H9 (cell line): ENCODE measurements around the gene KRTAP21-3. TPM values are rescaled to one million over a fixed set of nuclear protein-coding genes. Genes with fewer than 3 reads are reported as not detected.

ENCODE experiments used
- DNase-seq: peaks from one replicate; pipeline ENCODE4 v3.0.0-alpha.2; 2017
- H2AFZ ChIP-seq: one replicate; pipeline ENCODE4 v1.6.1; 2013; ENCODE audit warnings: mild to moderate bottlenecking, low read length, control low read depth, moderate library complexity
- H2AK5ac ChIP-seq: 2 replicates; pipeline ENCODE4 v1.6.1; 2013; ENCODE audit warnings: low read length, control low read depth, mixed read lengths; ENCODE audit not compliant: insufficient read length
- H2BK120ac ChIP-seq: one replicate; pipeline ENCODE4 v1.6.1; 2013; ENCODE audit warnings: low read depth, mild to moderate bottlenecking, low read length, control low read depth, inconsistent platforms; ENCODE audit not compliant: poor library complexity, severe bottlenecking
- H2BK12ac ChIP-seq: 2 replicates; pipeline ENCODE4 v1.6.1; 2013; ENCODE audit warnings: low read length, control low read depth, mixed read lengths, low read depth; ENCODE audit not compliant: insufficient read length
- H2BK15ac ChIP-seq: 2 replicates; pipeline ENCODE4 v1.6.1; 2013; ENCODE audit warnings: low read depth, low read length, control low read depth
- H2BK20ac ChIP-seq: one replicate; pipeline ENCODE4 v1.6.1; 2013; ENCODE audit warnings: low read depth, mild to moderate bottlenecking, low read length, control low read depth, inconsistent platforms; ENCODE audit not compliant: poor library complexity, severe bottlenecking
- H2BK5ac ChIP-seq: 2 replicates; pipeline ENCODE4 v1.6.1; 2013; ENCODE audit warnings: low read length, control low read depth, mixed read lengths; ENCODE audit not compliant: insufficient read length
- H3K14ac ChIP-seq: 2 replicates; pipeline ENCODE4 v1.6.1; 2013; ENCODE audit warnings: low read length, control low read depth; ENCODE audit not compliant: insufficient read depth
- H3K18ac ChIP-seq: 2 replicates; pipeline ENCODE4 v1.6.1; 2013; ENCODE audit warnings: low read depth, mild to moderate bottlenecking, mixed read lengths, low read length, control low read depth; ENCODE audit not compliant: insufficient read length
- H3K23ac ChIP-seq: 2 replicates; pipeline ENCODE4 v1.6.1; 2013; ENCODE audit warnings: low read length, control low read depth, mixed read lengths, low read depth; ENCODE audit not compliant: insufficient read length
- H3K23me2 ChIP-seq: 2 replicates; pipeline ENCODE4 v1.6.1; 2013; ENCODE audit warnings: low read depth, mild to moderate bottlenecking, mixed read lengths, low read length, control low read depth; ENCODE audit not compliant: insufficient read length, poor library complexity, severe bottlenecking
- H3K27ac ChIP-seq: 2 replicates; pipeline ENCODE4 v1.5.1; 2013; ENCODE audit warnings: low read length, control low read depth, mixed read lengths, low read depth; ENCODE audit not compliant: insufficient read length
- H3K27me3 ChIP-seq: 2 replicates; pipeline ENCODE4 v1.6.1; 2013; ENCODE audit warnings: low read length, control low read depth, inconsistent platforms; ENCODE audit not compliant: insufficient read depth
- H3K4ac ChIP-seq: 2 replicates; pipeline ENCODE4 v1.6.1; 2013; ENCODE audit warnings: low read depth, mild to moderate bottlenecking, control low read depth, inconsistent platforms, low read length, moderate library complexity
- H3K4me1 ChIP-seq: 2 replicates; pipeline ENCODE4 v1.6.1; 2013; ENCODE audit warnings: low read length, control low read depth, inconsistent platforms; ENCODE audit not compliant: insufficient read depth
- H3K4me2 ChIP-seq: 2 replicates; pipeline ENCODE4 v1.6.1; 2013; ENCODE audit warnings: low read length, control low read depth, mixed read lengths; ENCODE audit not compliant: insufficient read length, insufficient read depth
- H3K56ac ChIP-seq: 2 replicates; pipeline ENCODE4 v1.6.1; 2013; ENCODE audit warnings: low read depth, mild to moderate bottlenecking, mixed read lengths, low read length, control low read depth; ENCODE audit not compliant: insufficient read length
- H3K79me1 ChIP-seq: 2 replicates; pipeline ENCODE4 v1.6.1; 2013; ENCODE audit warnings: low read depth, mild to moderate bottlenecking, moderate library complexity, low read length, control low read depth, inconsistent platforms; ENCODE audit not compliant: insufficient read depth, poor library complexity, severe bottlenecking
- H3K79me2 ChIP-seq: 2 replicates; pipeline ENCODE4 v1.6.1; 2013; ENCODE audit warnings: low read length, control low read depth, inconsistent platforms; ENCODE audit not compliant: insufficient read depth
- H3K9ac ChIP-seq: 2 replicates; pipeline ENCODE4 v1.6.1; 2013; ENCODE audit warnings: low read length, control low read depth, mixed read lengths; ENCODE audit not compliant: insufficient read length; ENCODE audit errors: extremely low read depth
- H3K9me3 ChIP-seq: one replicate; pipeline ENCODE4 v1.6.1; 2013; ENCODE audit warnings: low read depth, low read length, inconsistent platforms; ENCODE audit not compliant: control insufficient read depth
- H3T11ph ChIP-seq: one replicate; pipeline ENCODE4 v1.6.1; 2013; ENCODE audit warnings: mild to moderate bottlenecking, low read length, control low read depth, inconsistent platforms
- H4K20me1 ChIP-seq: one replicate; pipeline ENCODE4 v1.6.1; 2013; ENCODE audit not compliant: control insufficient read depth, insufficient read length, insufficient read depth
- H4K5ac ChIP-seq: 2 replicates; pipeline ENCODE4 v1.6.1; 2013; ENCODE audit warnings: low read depth, mild to moderate bottlenecking, mixed read lengths, low read length, control low read depth; ENCODE audit not compliant: insufficient read length
- H4K8ac ChIP-seq: replicated peaks from 2 replicates; pipeline ENCODE4 v1.6.1; 2013; ENCODE audit warnings: low read length, control low read depth, mixed read lengths, low read depth; ENCODE audit not compliant: insufficient read length
- H4K91ac ChIP-seq: 2 replicates; pipeline ENCODE4 v1.6.1; 2013; ENCODE audit warnings: low read depth, mild to moderate bottlenecking, moderate library complexity, mixed read lengths, low read length, control low read depth; ENCODE audit not compliant: insufficient read length
- H3K27ac Mint-ChIP-seq, 3 experiments: 2 replicates in 2 of 3; 3 replicates in 1 of 3; pipeline ENCODE4 v1.8.0; 2020 to 2021; ENCODE audit warnings: mixed read lengths in 3 of 3, mild to moderate bottlenecking in 1 of 3, moderate library complexity in 1 of 3
- H3K27me3 Mint-ChIP-seq: 2 replicates; pipeline ENCODE4 v1.8.0; 2021; ENCODE audit warnings: low read depth, mild to moderate bottlenecking, moderate library complexity, mixed read lengths
- H3K36me3 Mint-ChIP-seq, 3 experiments: 2 replicates in 2 of 3; 3 replicates in 1 of 3; pipeline ENCODE4 v1.8.0; 2020 to 2021; ENCODE audit warnings: low read depth in 3 of 3, mixed read lengths in 3 of 3; ENCODE audit not compliant: insufficient read depth in 1 of 3
- H3K4me1 Mint-ChIP-seq, 2 experiments: 2 replicates each; pipeline ENCODE4 v1.8.0; 2020; ENCODE audit warnings: mixed read lengths in 2 of 2
- H3K4me3 Mint-ChIP-seq, 2 experiments: 2 replicates in 1 of 2; 3 replicates in 1 of 2; pipeline ENCODE4 v1.8.0; 2020 to 2021; ENCODE audit warnings: mild to moderate bottlenecking in 2 of 2, mixed read lengths in 2 of 2, moderate library complexity in 1 of 2
- H3K9me3 Mint-ChIP-seq, 2 experiments: 2 replicates in 1 of 2; 3 replicates in 1 of 2; pipeline ENCODE4 v1.8.0; 2020; ENCODE audit warnings: mild to moderate bottlenecking in 2 of 2, mixed read lengths in 2 of 2, moderate library complexity in 1 of 2
- CTCF ChIP-seq: fragments of 200-600 bp; sonication (generic); conservative IDR thresholded peaks from 3 replicates; pipeline ENCODE4 v1.8.0; 2021; ENCODE audit warnings: antibody characterized with exemption, mild to moderate bottlenecking
- WGBS: extraction: QIAGEN DNeasy Blood & Tissue Kit; methylation state at CpG from one replicate; pipeline ENCODE4 v1.1.7; 2013; ENCODE audit warnings: missing lambda C conversion rate, low lambda C conversion rate, mixed read lengths; ENCODE audit not compliant: insufficient read length; ENCODE audit errors: extremely low coverage; 5-methylcytosine and 5-hydroxymethylcytosine counted together
- long read RNA-seq: library from polyadenylated mRNA; unstranded; transcript quantifications from one replicate; pipeline ENCODE4 v2.0.0, GENCODE V29; 2020
- total RNA-seq: library from RNA; stranded (reverse); gene quantifications from 2 replicates; pipeline ENCODE4 v1.2.1, GENCODE V29; 2021

The KRTAP21-3 gene
- not detected in 2 replicates for total RNA-seq
- long read RNA-seq = 0 reads

GRCh38 chr21:30718239-30718909 is at the start of gene KRTAP21-3:
KRTAP21-3 (minus strand) TSS chr21:30718777; CDS start chr21:30718759, 18 bp downstream.
- no peaks in the 10 kb centered on the region for H3K4me1 Mint-ChIP-seq
- no peak within 1 kb of the TSS for H4K8ac ChIP-seq
- no peak within 1 kb of the TSS for H2BK15ac ChIP-seq
- no peaks in the 10 kb centered on the region for H3K9me3 ChIP-seq
- H2BK12ac ChIP-seq = no peak within 1 kb of the TSS
- no peaks in the 10 kb centered on the region for H4K20me1 ChIP-seq
- H3K23ac ChIP-seq = no peak within 1 kb of the TSS
- no peaks in the 10 kb centered on the region for H3K4me1 ChIP-seq
- H3K9ac ChIP-seq = no peak within 1 kb of the TSS
- peaks cover 3% of the 10 kb centered on the region; the same call in 1 of the 2 replicates for H3K27me3 Mint-ChIP-seq
- no peak within 1 kb of the TSS for H2BK120ac ChIP-seq
- H2BK20ac ChIP-seq = no peak within 1 kb of the TSS
- no peaks in the 10 kb centered on the region for H3K79me2 ChIP-seq
- no peak within 1 kb of the TSS for H3K27ac ChIP-seq
- no peak within 1 kb of the TSS for H3K4me2 ChIP-seq
- H2AK5ac ChIP-seq = no peak within 1 kb of the TSS
- no peak for DNase-seq
- no peak within 1 kb of the TSS for H2BK5ac ChIP-seq
- no peaks in the 10 kb centered on the region for H3K79me1 ChIP-seq
- no peak within 1 kb of the TSS for H3K4ac ChIP-seq
- peaks cover 0 to 21% (median 0%) of the 10 kb centered on the region in 3 experiments; a peak in 3 of 7 replicates for H3K36me3 Mint-ChIP-seq
- no peak within 1 kb of the TSS for H3K27ac Mint-ChIP-seq
- H3K23me2 ChIP-seq = no peaks in the 10 kb centered on the region
- no CpG with 5 or more reads among the region's 3 CpGs for WGBS
- no peak within 1 kb of the TSS for H4K5ac ChIP-seq
- H3K18ac ChIP-seq = no peak within 1 kb of the TSS
- no peak within 1 kb of the TSS for H3T11ph ChIP-seq
- no peaks in the 10 kb centered on the region for H3K27me3 ChIP-seq
- no peak within 1 kb of the TSS for H2AFZ ChIP-seq
- H3K56ac ChIP-seq = no peak within 1 kb of the TSS
- peaks cover 0 to 12% of the 10 kb centered on the region in 2 experiments; a peak in 2 of 5 replicates for H3K9me3 Mint-ChIP-seq
- no peak within 1 kb of the TSS for H3K14ac ChIP-seq
- no peak within 1 kb of the TSS for H4K91ac ChIP-seq
- no peak for TF ChIP-seq CTCF
- H3K4me3 Mint-ChIP-seq = no peak within 1 kb of the TSS
